LNCAP (cell line): ENCODE measurements around the gene HIC1.

Experiments
- CTCF ChIP-seq: fragments of 450-650 bp; IDR thresholded peaks from 2 replicates; pipeline ENCODE4 v1.5.1; 2017; ENCODE audit warnings: mild to moderate bottlenecking

The HIC1 gene

GRCh38 chr17:2084766-2085647 lies 30.1 kb downstream of the HIC1 start:
- no peak for TF ChIP-seq CTCF

- no peak for TF ChIP-seq CTCF
Measured at GRCh38 chr17:2085648-2085949, 30.7 kb downstream of the HIC1 start.

GRCh38 chr17:2086306-2086705 lies 31.4 kb downstream of the HIC1 start:
- TF ChIP-seq CTCF = no peak

- TF ChIP-seq CTCF = no peak
Measured at GRCh38 chr17:2087597-2088211, 32.8 kb downstream of the HIC1 start.

- no peak for TF ChIP-seq CTCF
Measured at GRCh38 chr17:2089021-2089422, 34.1 kb downstream of the HIC1 start.

GRCh38 chr17:2090210-2090641 lies 35.3 kb downstream of the HIC1 start:
- TF ChIP-seq CTCF = no peak

GRCh38 chr17:2090804-2091534 lies 36.1 kb downstream of the HIC1 start:
- no peak for TF ChIP-seq CTCF
